Adipose tissue (tissue), 3 donors: Measurements from ENCODE around the gene OSBPL3. TPM values are rescaled to one million over a fixed set of nuclear protein-coding genes. Genes with fewer than 3 reads are reported as not detected.

Experiments
- H3K27ac ChIP-seq: one replicate; pipeline ENCODE4 v1.5.1; 2013; ENCODE audit warnings: low read depth, low read length
- WGBS, 3 donors: extraction: QIAGEN DNeasy Blood & Tissue Kit; methylation state at CpG; one replicate each; pipeline ENCODE4 v1.1.7; 2013; 5-methylcytosine and 5-hydroxymethylcytosine counted together
- polyA plus RNA-seq, 3 donors: library from polyadenylated mRNA; stranded (reverse); fragments of 200-250 nt; gene quantifications; one replicate each; pipeline ENCODE4 v1.2.3, GENCODE V29; 2013
- donor health status: healthy with polysubstance abuse.
- donor health status: Bipolar disorder and iron deficiency.
- donor health status: healthy.

The OSBPL3 gene
- polyA plus RNA-seq, 3 donors, result 0.71 to 1.2 (median 0.79) TPM

GRCh38 chr7:24828891-24829661 lies 150.9 kb downstream of the OSBPL3 start:
- no peak overlapping the region for H3K27ac ChIP-seq
- WGBS, 3 donors, result 42 to 73% (median 69%) methylated on average over 1 of the region's 1 CpG

DNA sequence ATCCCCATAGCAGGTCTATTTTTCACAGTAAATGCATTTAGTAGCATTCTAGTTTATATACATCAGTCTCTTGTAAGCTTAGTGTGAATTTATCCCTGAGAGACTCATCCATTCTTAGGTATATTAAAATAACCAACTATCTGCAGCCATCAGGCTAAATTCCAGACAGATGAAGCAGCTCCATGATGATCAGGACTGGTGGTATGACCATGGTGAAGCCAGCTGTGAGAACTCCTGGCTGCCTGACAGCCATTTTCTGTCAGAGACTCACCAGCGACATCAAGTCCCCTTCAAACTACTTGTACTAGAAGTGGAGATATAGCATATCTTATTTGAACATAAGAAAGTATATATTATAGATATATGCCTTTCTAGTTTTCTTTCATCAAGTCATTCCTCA lies 152.4 kb downstream of the OSBPL3 start:
- H3K27ac ChIP-seq, result no peak overlapping the region
- WGBS, 3 donors, result 56 to 96% (median 94%) methylated on average over 1 of the region's 1 CpG

DNA sequence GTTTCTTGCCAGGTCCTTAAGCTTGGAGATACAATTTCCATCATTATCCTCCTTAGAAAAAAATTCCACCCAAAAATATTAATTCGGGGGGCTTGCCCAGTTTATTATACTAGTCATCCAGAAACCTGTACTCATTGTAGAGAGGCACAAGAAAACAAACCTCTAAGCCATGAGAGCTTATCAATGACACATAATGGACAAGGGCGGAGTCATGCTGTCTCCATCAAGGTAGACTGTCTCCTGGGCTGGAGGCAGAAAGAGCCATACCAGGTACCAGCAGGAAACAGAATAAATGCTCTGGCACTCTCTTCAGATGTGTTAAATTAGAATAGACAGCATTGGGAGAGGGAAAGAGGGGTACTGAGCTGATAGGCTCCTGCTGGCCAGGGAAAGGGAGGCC lies 153.0 kb downstream of the OSBPL3 start:
- H3K27ac ChIP-seq, result no peak overlapping the region
- WGBS, 3 donors, result 90 to 96% (median 94%) methylated on average over 2 of the region's 2 CpGs

GRCh38 chr7:24826662-24827020 lies 153.3 kb downstream of the OSBPL3 start:
- no peak overlapping the region for H3K27ac ChIP-seq
- 82 to 94% (median 84%) methylated on average over 7 of the region's 7 CpGs for WGBS, 3 donors

DNA sequence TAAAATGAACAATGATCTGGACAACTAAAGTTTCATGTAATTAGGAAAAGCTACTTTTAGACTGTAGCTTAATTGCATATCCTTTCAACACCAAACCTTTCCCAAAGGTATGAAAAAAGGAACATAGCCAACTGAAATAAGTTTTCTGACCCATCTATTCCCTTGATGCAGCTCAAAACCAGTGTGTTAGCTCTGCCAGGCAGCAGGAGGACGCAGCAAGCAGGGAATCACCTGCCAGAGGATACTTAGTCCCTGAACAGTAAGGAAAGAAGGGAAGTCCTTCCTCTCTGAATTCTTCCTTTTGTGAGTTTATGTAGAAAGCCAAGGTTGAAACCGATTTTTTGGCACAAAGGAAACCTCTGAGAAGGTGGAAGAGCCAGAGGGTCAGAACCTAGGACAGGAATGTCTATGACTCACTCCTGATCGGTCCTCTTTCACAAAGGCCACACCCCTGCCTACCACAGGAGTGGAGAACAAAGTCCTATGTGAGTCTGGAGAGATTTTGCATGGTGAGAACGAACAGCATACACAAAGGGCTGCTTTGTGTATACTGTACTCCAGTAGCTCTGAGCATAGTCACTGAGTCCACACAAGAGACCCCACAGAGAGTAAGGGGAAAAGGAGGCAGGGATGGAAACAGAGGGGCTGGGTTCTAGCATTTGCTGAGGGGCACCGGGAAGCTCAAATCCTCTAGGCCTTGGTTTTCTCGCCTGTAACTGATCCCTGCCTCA lies 153.9 kb downstream of the OSBPL3 start:
- no peak overlapping the region for H3K27ac ChIP-seq
- whole genome bisulfite sequencing, 3 donors, result 62 to 66% (median 63%) methylated on average over 6 of the region's 6 CpGs

- no peak overlapping the region for H3K27ac ChIP-seq
These were observed 154.6 kb downstream of the OSBPL3 start for GRCh38 chr7:24825381-24825794.

DNA sequence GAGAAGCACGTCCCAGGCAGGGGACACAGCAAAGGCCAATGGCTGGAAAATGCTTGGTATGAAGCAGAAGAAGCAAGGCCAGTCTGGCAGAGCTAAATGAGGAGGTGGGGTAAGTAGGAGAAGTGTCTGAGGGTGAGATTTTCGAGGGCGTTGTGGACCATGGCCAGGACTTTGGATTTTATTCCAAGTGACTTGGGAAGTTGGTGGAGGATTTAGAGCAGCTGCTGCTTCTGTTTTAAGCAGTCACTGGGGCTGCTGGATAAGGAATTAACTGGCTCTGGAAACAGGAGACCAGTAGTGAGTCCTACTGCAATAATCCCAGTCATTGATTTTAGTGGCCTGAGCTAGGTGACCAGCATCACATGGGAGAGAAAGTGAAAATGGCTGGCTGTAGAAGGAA lies 155.1 kb downstream of the OSBPL3 start:
- H3K27ac ChIP-seq, result no peak overlapping the region

More at GRCh38 chr7:24825381-24825794, 154.6 kb downstream of the OSBPL3 start:
- WGBS, 3 donors, result 26 to 34% (median 28%) methylated on average over 1 of the region's 1 CpG

DNA sequence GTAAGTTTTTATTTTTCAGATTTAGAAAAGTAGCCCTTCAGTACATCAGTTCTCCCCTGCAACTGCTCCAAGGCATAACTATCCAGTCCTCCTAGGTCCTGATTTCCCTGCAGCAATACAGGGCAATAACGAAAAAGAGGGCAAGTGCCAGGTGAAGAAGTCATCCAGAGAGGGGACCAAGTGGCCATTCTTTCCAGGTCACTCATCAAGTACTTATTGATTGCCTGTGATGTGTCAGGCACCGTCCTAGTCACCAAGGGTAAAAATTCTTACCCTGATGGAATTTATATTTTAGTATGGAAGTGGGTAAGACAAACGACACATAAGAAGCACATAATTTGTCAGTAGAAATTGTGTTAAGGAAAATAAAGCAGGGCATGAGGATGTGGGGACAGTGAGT lies 155.6 kb downstream of the OSBPL3 start:
- 91 to 93% (median 91%) methylated on average over 3 of the region's 3 CpGs for WGBS, 3 donors
- no peak overlapping the region for H3K27ac ChIP-seq

More for the DNA sequence above, 155.1 kb downstream of the OSBPL3 start:
- WGBS, 3 donors, result 60 to 84% (median 71%) methylated on average over 3 of the region's 3 CpGs

GRCh38 chr7:24821754-24822054 lies 158.3 kb downstream of the OSBPL3 start:
- no peak overlapping the region for H3K27ac ChIP-seq
- WGBS, 3 donors, result 76 to 86% (median 80%) methylated on average over 3 of the region's 3 CpGs

DNA sequence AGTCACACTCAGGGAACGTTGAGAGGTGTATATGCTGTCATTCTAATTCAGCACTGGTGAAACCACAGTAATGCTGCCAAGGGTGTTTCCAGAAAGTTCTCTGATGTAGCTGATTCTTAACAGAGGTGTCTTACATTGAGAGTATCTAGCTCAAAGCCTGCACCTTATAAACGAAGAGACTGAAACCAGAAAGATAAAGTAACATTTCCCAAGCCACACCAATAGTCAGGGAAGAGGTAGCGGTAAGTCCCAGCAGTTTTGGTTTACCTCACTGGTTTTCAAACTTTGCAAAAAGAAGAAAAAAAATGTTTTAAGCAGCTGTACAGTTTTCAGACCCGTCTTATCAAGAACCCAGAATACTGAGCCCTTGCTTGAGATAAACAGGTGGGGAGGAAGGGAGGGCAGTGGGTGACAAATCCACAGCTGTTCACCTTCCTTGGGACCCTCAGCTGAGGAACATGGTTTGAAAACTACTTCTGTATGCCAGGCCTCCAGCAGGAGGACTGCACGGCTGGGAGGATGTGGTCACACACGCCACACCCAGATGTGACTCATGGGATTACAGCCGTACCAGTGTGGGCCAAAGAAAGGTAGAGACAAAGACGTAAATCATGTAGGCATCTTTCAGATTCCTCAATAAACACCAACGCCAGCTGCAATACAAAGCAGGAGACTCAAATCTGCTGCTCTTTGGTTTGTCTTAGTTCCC lies 158.8 kb downstream of the OSBPL3 start:
- WGBS, 3 donors, result 33 to 48% (median 35%) methylated on average over 9 of the region's 9 CpGs
- no peak overlapping the region for H3K27ac ChIP-seq

- H3K27ac ChIP-seq, result no peak overlapping the region
These were observed 159.3 kb downstream of the OSBPL3 start for GRCh38 chr7:24820730-24821044.

GRCh38 chr7:24819916-24820689 lies 159.9 kb downstream of the OSBPL3 start:
- H3K27ac ChIP-seq, result no peak overlapping the region
- 11 to 20% (median 16%) methylated on average over 11 of the region's 11 CpGs for WGBS, 3 donors

GRCh38 chr7:24817339-24817738 lies 162.6 kb downstream of the OSBPL3 start:
- H3K27ac ChIP-seq, result no peak overlapping the region
- 73 to 90% (median 79%) methylated on average over 4 of the region's 4 CpGs for WGBS, 3 donors

DNA sequence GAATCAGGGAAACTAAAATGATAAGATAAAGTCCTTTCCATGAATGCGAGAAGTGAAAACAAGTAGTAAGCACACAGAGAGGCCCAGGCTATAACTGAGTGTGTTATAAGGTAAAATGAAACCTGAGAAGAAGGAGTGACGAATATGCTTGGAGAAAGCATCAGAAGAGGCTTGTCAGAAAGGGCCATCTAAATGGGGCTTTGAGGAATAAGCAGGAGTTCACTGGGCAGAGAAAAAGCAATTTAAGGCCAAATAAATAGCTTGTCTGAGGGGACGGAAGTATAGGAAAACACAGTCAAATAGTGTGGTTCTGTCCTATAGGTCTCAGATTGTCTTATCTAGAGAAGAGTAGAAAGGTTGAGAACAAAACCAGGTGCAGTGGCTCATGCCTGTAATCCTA lies 163.1 kb downstream of the OSBPL3 start:
- 72 to 97% (median 96%) methylated on average over 3 of the region's 3 CpGs for WGBS, 3 donors
- H3K27ac ChIP-seq, result no peak overlapping the region

DNA sequence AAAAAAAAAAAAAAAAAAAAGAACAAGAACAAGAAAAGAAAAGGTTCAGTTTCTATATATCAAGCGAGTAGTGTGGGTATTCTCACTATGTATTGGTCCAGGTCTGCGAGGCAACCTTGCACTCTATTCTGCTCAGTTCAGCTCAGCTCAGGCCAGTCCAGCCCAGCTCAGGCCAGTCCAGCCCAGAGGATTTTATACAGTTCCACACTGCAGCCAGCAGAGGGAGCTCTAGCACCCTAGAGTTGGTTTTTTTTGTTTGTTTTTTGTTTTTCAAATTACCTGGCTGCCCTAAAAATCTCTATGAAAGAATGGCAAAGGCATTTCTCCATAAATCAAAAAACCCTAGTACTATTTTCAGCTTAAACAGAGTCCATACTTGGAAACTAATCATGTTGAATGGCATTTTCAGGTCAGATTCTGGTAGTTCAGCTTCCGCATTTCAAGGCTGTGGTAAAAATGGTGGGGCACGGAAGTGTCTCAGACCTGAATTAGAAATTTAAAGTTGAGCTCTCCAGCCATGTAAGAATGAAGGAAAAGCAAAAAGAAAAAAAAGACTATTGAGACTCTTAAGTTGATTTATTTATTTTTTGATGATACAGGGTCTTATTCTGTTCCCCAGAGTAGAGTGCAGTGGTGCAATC lies 167.6 kb downstream of the OSBPL3 start:
- H3K27ac ChIP-seq, result no peak overlapping the region
- WGBS, 3 donors, result 42 to 59% (median 56%) methylated on average over 4 of the region's 4 CpGs

DNA sequence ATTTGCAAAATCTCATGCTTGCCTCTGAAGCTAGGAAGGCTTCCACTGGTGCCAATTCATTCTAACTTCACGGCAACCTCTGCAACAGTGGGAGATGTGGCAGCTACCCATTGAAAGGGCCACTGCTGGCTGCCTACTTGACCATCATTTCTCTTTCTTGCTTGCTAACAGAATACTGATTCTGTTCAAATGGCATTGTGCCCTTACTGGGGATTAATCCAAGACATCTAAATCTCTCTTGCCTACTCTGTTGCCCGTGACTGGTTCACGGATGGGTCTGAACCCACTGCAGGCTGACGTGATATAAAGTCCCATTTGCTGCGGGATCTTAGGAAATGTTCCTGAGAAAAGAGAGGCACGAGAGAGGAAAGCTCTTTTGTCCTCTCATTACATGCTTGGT lies 171.5 kb downstream of the OSBPL3 start:
- 90 to 93% (median 91%) methylated on average over 6 of the region's 6 CpGs for WGBS, 3 donors
- H3K27ac ChIP-seq, result no peak overlapping the region

DNA sequence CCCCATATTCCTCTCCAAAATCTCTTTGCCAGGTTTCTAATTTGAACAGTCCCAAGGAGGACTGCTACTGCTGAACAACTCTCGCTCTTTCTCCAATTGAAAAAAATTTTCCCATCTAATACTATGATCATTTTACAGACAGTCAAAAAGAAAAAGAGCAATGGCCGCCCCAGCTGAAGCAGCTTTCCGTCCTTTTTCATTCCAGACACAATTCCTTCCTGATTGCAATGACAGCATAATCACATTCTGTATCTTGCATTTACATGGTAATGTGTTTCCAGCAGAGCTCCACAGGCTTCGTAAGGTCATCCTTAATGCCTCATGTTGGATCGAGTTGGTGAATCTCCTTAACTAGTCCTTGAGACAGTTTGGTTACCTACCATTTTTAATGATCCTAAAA lies 177.7 kb downstream of the OSBPL3 start:
- 95 to 97% (median 95%) methylated on average over 5 of the region's 5 CpGs for WGBS, 3 donors
- H3K27ac ChIP-seq, result no peak overlapping the region

- WGBS, 3 donors, result 96 to 98% (median 97%) methylated on average over 2 of the region's 2 CpGs
- H3K27ac ChIP-seq, result no peak overlapping the region
These were observed 178.1 kb downstream of the OSBPL3 start for GRCh38 chr7:24801883-24802282.
